Stomach (tissue), 4 donors: ENCODE measurements around the gene SLC10A3.

Experiments
- CTCF ChIP-seq, 7 experiments: fragments of 450-650 bp in 4 of 7; fragments of 200-600 bp in 3 of 7; sonication (generic) in 3 of 7; IDR thresholded peaks; one replicate each; pipeline ENCODE4 v1.5.1; 2016 to 2019; ENCODE audit warnings: antibody characterized with exemption in 7 of 7, control low read depth in 2 of 7, mild to moderate bottlenecking in 1 of 7
- EP300 ChIP-seq: sonication (generic); formaldehyde crosslinking; IDR thresholded peaks from one replicate; pipeline ENCODE4 v1.6.1; 2017; ENCODE audit warnings: antibody characterized with exemption
- POLR2A ChIP-seq, 4 donors: fragments of 450-650 bp; IDR thresholded peaks; one replicate each; pipeline ENCODE4 v1.6.1; 2016; ENCODE audit warnings: antibody characterized with exemption in 4 of 4, control low read depth in 2 of 4, mild to moderate bottlenecking in 1 of 4, moderate library complexity in 1 of 4
- POLR2AphosphoS5 ChIP-seq, 3 donors: sonication (generic); formaldehyde crosslinking; IDR thresholded peaks; one replicate each; pipeline ENCODE4 v1.6.1; 2016; ENCODE audit warnings: antibody characterized with exemption in 3 of 3

- no peak for TF ChIP-seq CTCF (IDR thresholded peaks at IDR 0.05)
- TF ChIP-seq POLR2A (IDR thresholded peaks at IDR 0.05) = no peak
- no peak for TF ChIP-seq EP300
- TF ChIP-seq POLR2AphosphoS5 (IDR thresholded peaks at IDR 0.05) = no peak
Measured at GRCh38 chrX:154457491-154458115, 32.8 kb downstream of the SLC10A3 start.
